Fibroblast of lung (primary cell): ENCODE data around the gene SLC38A3.

Experiments used
- CTCF ChIP-seq, 2 donors: IDR thresholded peaks in 1 of 2; conservative IDR thresholded peaks in 1 of 2; 1 replicate in 1 of 2; 2 replicates in 1 of 2; pipeline ENCODE4 v1.5.1; 2011 to 2012; ENCODE audit warnings: low read length in 2 of 2, control low read depth in 1 of 2, inconsistent platforms in 1 of 2, low read depth in 1 of 2, mild to moderate bottlenecking in 1 of 2
- EZH2 ChIP-seq: IDR thresholded peaks from 2 replicates; pipeline ENCODE4 v1.5.1; 2012; ENCODE audit warnings: low read length, control low read depth, mild to moderate bottlenecking; ENCODE audit errors: missing control alignments

GRCh38 chr3:50231581-50231980, 26.5 kb downstream of the SLC38A3 start:
- TF ChIP-seq CTCF (conservative IDR thresholded peaks at IDR 0.05 in 1 of 2, IDR thresholded peaks at IDR 0.05 in 1 of 2; ENCODE audit: low read depth in 1 of 2, low read length in 2 of 2) (no peak), EZH2 (no peak)
